ENCODE data around the gene BCL3. TPM values are rescaled to one million over a fixed set of nuclear protein-coding genes. Genes with fewer than 3 reads are reported as not detected.
A peak's percentile ranks its signal among the peaks of the same experiment; 100 is the strongest.

The BCL3 gene
- total RNA-seq, 1 donor, result 13.4 TPM

DNA sequence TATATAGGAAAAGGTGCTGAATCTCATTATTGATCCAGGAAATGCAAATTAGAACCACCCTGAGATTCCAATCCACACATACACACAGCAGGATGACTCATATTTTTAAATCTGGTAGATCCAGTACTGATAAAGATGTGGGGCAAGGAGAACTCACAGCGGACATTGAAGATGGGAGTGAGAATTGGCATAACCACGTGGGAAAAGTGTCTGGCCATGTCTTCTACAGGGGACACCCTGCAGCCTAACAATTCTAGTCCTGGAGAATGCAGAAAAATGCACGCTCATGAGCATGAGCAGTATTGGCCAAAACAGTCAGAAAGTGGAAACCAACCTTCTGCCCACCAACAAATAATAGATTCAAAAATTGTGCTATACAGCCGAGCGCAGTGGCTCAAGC is 13.5 kb upstream of the BCL3 start:
- DNase-seq (ENCODE audit: low read depth), result no peak
- TF ChIP-seq, protein P1, sequence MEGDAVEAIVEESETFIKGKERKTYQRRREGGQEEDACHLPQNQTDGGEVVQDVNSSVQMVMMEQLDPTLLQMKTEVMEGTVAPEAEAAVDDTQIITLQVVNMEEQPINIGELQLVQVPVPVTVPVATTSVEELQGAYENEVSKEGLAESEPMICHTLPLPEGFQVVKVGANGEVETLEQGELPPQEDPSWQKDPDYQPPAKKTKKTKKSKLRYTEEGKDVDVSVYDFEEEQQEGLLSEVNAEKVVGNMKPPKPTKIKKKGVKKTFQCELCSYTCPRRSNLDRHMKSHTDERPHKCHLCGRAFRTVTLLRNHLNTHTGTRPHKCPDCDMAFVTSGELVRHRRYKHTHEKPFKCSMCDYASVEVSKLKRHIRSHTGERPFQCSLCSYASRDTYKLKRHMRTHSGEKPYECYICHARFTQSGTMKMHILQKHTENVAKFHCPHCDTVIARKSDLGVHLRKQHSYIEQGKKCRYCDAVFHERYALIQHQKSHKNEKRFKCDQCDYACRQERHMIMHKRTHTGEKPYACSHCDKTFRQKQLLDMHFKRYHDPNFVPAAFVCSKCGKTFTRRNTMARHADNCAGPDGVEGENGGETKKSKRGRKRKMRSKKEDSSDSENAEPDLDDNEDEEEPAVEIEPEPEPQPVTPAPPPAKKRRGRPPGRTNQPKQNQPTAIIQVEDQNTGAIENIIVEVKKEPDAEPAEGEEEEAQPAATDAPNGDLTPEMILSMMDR (IDR thresholded peaks at IDR 0.05; ENCODE audit: insufficient read depth, low read length), result no peak

DNA sequence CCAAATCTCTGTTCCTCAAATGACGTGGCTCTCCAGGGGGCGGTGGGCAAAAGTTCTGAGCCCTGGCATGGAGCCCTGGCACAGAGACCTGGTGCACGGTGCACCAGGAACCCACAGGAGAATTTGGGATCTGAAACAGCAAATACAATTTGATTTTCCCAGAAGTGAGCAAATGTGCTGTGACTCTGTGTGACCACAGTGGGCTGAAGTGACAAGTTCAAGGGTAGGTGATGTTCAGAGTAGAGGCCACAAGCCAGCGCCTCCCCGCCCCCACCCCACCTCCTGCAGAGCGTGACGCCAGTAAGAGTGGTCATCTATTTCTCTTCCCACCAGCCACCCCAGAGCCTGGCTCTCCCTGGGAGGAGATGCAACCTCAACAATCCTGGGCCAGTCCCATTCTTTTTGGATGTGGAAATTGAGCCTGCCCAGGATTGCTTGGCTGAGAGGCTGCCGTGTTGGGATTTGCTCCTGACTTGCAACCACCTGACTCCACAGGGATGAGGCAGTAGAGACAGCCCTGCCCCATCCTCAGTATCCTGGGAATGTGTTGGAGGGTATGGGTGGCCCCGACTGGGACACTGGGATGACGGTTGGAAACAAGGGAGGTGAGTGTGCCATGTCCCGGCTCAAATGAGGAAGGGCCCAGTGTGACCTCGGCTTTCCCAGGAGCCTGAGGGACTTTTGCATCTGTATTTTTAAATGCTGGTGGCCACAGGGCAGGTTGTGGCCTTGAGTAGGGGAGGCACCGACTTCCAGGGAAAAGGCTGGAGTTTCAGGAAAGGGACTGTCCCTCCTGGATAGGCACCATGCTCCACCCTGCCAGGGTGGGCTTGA is 11.1 kb upstream of the BCL3 start:
- TF ChIP-seq, protein P1 (IDR thresholded peaks at IDR 0.05; ENCODE audit: insufficient read depth, low read length), result no peak
- DNase-seq (ENCODE audit: low read depth), result peak; percentile 78
- H3K4me3 ChIP-seq (ENCODE audit: low read depth, low read length), result no peak overlapping the region

More for the DNA sequence above, 13.5 kb upstream of the BCL3 start:
- no peak overlapping the region for H3K4me3 ChIP-seq (ENCODE audit: low read depth, low read length)

DNA sequence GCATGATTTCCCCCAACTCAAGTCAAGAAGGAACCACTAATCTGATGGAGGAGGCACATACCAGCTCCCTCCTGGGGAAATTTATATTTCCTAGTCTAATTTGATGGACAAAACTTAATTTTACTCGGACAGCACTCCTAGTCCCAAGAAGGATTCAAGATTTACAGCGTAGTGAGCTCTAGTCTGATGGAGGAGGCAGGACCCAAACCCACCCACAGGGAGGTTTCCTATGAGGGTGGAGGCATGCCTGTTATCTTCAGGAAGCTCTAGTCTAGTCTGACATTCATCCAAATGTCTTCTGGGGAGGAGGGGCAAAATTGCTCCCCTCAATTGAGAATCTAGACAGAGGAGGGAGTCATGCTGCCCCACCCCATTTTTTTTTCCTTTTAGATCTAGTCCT is 10.4 kb upstream of the BCL3 start:
- TF ChIP-seq, protein P1 (IDR thresholded peaks at IDR 0.05; ENCODE audit: insufficient read depth, low read length), result no peak

DNA sequence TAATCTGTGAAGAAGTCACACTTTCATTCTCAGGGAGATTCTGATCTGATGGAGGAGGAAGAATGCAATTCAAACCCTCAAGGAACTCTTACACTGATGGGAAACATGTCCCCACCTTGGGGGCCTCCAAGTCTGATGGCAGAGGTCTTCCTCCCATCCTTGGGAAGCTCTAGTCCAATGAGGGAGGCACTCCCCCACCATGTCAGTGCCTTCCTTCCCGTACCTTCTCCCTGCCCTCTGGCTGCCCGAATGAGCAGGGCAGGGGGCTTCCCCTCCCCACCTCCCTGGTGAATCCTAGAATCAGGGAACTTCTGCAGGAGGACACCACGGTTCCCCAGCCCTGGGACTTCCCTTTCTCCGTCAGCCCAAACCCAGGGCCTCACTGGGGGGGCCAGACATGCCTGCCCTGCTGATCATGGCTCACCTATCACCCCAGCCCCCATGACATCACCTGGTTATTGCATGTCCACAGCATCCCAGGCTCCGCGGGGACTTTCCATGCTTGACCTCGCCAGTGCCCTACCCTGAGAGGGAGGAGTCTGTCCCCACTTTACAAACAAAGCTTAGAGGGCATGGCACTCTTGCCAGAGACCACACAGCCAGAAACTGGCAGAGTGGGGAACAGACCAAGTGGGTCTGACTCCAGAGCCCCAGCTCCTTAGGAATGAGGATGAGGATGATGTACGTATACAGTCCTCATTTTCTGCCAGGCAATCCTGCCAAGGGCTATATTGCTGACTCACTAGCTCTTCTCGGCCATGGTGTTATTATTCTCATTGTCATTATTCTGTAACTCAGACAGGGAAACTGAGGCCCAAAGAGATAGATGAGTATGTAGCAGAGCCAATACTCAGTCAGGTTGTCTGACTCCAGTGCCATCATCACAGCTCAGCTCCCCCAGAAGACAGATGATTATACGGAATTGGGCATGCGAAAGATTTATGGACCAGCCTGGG is 9.6 kb upstream of the BCL3 start:
- TF ChIP-seq, protein P1 (IDR thresholded peaks at IDR 0.05; ENCODE audit: insufficient read depth, low read length), result no peak
- DNase-seq (ENCODE audit: low read depth), result peak; percentile 48
- H3K4me3 ChIP-seq (ENCODE audit: low read depth, low read length), result no peak overlapping the region

More for the DNA sequence above, 10.4 kb upstream of the BCL3 start:
- H3K4me3 ChIP-seq (ENCODE audit: low read depth, low read length), result no peak overlapping the region
- DNase-seq (ENCODE audit: low read depth), result no peak

DNA sequence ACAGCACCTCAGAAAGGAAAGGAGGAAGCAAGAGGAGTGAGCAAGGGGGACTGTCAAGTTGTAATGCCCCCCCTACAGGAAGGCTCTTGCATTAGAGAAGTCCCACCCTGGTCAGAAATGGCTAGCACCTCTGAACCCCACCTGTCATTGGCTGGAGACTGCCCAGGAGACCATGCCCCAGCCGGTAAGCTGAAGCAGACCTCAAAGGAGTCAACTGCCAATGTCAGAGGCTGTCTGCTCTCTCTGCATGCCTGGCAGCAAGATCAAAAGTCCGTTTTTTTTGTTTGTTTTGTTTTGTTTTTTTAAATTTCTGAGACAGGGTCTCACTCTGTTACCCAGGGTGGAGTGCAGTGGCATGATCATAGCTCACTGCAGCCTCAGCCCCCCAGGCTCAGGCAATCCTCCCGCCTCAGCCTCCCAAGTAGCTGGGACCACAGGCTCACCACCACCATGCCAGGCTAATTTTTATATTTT is 8.1 kb upstream of the BCL3 start:
- no peak for DNase-seq (ENCODE audit: low read depth)
- H3K4me3 ChIP-seq (ENCODE audit: low read depth, low read length), result no peak overlapping the region
- TF ChIP-seq, protein P1 (IDR thresholded peaks at IDR 0.05; ENCODE audit: insufficient read depth, low read length), result peak; percentile 12

DNA sequence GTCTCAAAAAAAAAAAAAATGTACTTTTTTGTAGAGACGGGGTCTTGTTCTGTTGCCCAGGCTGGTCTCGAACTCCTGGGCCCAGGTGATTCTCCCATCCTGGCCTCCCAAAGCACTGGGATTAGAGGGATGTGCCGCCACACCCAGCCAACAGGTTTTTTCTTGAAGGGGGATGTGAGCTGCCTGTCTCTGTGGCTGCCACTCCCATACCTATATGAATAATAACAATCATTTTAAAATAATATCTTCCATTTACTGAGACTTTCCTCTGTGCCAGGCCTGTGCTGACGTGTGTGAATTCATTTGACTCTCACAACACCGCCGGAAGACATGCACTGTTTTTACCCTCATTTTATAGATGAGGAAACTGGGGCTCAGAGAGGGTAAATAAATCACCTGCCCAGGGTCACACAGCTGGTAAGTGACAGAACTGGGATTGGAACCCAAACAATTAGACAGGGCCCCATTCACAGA is 7.2 kb upstream of the BCL3 start:
- peak; percentile 71 for DNase-seq (ENCODE audit: low read depth)
- no peak overlapping the region for H3K4me3 ChIP-seq (ENCODE audit: low read depth, low read length)
- TF ChIP-seq, protein P1 (IDR thresholded peaks at IDR 0.05; ENCODE audit: insufficient read depth, low read length), result no peak
